Activated CD4-positive, alpha-beta T cell treated with anti-CD3 and anti-CD28 coated beads for 1 hour (primary cell): ENCODE data around the gene HK1.
A peak's percentile ranks its signal among the peaks of the same experiment; 100 is the strongest.

Experiments
- DNase-seq: peaks from one replicate; pipeline ENCODE4 v3.0.0-alpha.2; 2020

The HK1 gene

DNA sequence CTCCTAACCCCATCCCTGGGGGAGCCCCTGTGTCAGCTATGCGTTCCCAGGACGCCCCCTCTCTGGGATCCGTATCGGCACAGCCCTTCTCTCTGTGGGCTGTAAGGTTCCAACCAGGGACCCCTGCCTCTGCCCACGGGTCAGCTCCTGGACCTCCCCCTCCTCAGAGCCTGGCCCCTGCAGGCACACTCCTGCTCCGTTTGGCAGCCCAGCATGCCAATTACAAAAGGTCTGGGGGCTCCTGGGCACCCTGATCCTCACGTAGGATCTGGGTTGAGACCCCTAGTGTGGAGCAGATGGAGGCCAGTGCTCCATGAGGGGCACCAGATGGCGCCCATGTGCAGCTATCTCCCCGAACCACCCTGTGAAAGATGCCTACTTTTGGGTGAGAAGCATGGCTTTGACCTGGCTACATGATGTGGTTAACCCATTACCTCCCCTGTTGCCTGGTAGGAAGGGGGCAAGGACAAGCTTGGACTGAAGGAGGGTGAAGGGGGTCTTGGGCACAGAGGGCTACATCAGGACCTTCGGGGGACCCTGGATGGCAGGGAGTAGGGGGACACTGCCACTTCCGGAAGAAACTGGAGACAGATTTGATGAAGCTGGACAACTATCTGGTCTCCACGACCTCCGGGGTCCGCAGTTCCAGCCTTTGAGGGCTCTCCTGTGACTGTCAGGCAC is 129.5 kb downstream of the HK1 start:
- DNase-seq = no peak

DNA sequence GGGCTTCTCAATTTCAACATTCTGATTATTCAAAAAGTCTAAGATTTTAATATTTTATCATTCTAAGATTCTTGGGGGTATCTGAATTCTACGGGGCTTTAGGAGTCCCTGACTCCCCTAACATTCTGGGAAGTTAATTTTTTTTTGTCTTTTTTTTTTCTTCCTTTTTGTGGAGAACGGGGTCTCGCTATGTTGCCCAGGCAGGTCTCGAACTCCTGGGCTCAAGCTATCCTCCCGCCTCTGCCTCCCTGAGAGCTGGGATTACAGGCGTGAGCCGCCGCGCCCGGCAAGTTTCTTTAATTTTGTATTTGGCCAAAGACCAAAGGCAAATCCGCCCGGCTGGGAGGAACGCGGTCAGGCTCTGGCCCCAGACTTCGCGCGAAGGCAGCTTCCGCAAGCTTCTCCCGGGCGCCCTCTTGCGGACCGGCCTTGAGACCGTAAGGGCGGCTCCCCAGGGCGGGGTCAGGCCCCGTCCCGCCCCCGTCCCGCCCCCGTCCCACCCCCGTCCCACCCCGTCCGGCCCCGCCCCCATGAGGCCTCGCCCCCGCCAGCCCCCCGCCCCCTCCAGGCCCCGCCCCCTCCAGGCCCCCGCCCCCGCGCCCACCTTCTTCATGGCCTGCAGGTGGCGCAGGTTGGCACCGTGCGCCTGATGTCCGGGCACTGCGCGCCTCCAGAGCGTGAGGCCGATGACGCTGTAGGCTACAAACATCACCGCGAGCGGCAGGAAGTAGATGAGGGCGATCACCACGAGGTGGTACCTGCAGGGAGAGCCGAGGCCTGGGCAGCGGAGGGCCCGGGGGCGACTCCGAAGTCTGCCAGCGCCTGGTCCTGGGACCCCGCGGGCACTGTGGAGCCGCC is 130.3 kb downstream of the HK1 start:
- DNase-seq = peak; percentile 82

DNA sequence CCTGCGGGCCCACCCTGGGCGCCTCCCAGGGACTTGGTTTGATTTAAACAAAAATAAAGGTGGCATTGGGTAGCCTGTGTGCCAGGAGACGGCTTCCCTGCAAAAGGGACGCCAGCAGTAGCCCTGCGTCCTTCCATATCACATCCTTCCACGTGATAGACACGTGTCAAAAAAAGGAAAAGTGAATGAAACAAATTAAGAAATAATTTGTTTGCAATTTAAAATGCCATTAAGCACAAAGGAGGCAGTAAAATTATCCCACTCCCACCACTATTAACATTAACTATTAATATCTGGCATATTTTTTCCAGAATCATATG is 130.8 kb downstream of the HK1 start:
- no peak for DNase-seq

DNA sequence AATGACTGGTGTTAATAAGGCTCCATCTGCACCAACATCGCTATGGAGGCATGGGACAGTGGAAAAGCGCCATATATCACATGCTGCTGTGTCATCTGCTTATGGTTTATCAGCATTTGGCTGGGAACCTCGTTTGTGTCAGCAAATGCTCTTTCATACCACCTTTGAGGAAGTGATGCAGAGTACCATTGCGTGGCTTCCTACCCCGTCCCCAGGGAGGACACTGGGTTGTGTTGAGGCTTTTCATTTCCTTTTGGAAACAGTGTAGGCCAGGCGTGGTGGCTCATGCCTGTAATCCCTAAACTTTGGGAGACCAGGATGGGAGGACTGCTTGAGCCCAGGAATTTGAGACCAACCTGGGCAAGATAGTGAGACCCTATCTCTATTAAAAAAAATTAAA is 131.7 kb downstream of the HK1 start:
- no peak for DNase-seq

DNA sequence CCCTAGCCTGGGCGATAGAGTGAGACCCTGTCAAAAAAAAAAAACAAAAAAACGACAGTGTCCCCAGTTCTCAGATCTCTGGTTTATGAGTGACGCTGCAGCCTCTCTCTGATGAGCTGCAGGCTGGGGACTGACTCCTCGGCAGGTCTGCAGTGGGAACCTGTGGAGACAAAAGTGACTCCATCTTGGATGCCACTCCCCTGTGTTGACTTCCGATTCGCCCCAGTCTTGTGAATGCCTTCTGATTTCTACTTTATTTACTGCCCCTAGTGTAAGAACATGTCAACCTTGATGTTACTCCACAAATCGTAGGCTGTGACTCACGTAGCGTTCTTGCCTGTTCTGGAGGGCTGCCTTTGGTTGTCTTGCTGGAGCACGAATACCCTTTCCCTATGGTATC is 132.2 kb downstream of the HK1 start:
- no peak for DNase-seq

DNA sequence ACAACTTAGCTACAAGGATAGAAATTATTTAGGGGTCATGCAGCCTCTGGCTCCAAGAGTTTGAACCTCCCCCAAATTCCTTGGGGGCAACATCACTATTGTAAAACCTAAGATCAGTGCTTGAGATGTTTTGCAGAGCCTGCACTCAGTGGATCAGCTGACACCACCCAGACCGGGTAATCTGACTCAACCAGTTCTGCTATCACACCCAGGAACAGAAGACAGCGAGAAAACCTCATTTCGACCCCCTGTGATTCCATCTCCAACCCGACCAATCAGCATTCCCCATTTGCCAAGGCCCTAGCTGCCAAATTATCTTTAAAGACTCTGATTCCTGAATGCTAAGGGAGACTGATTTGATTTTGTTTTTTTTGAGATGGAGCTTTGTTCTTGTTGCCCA is 133.2 kb downstream of the HK1 start:
- no peak for DNase-seq

DNA sequence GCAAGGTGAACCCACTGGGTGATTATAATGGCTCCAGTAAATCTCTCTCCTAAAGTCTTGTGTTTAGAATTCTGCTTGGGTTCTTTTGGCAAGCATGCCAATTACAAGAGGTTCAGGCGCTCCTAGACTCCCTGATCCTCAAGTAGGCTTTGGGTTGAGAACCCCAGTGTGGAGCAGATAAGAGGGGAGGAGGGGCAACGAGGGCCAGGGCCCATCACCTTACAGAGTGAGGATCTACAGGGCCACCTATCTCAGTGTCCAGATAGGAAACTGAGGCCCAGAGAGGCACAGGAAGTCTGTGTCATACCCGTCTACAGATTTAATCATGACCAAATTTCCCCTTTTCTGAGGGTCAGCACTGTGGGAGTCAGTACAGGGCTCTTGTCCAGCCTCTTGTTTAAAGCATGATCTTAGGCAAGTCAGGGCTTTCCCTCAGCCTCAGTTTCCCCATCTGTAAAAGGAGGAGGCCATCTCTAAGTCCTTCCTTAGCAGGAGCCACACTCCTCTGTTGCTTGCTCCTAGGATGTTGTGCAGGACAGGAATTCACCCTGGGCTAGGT is 134.0 kb downstream of the HK1 start:
- DNase-seq = no peak

DNA sequence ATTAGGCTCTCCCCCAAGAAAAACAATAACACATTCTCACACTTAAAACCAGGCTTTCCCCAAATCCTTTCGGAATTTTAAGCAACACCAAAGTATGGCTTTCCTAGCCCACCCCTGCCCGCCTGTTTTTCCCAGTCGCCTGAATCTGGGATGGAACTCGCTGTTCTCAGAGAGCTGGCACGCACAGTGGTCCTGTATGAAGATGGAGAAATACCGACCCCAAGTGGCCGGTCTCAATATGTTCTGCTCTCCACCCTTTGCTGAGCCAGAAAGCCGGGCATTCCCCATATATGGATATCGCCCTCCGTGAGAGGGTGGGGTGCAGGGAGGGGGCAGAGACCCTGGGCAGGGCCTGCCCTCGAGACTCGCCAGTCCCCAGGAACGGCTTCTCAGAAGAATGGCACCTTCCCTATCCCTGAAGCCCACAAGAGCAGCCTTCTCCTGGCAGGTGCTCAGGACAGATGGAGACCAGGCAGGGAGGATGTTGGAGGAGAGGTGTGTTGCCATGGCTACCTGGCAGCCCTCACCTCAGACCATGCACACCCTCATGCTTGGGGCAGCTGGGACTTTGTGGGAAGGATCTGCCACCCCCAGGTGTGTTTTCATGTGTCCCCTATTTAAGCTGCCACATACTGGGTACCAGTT is 135.0 kb downstream of the HK1 start:
- no peak for DNase-seq

DNA sequence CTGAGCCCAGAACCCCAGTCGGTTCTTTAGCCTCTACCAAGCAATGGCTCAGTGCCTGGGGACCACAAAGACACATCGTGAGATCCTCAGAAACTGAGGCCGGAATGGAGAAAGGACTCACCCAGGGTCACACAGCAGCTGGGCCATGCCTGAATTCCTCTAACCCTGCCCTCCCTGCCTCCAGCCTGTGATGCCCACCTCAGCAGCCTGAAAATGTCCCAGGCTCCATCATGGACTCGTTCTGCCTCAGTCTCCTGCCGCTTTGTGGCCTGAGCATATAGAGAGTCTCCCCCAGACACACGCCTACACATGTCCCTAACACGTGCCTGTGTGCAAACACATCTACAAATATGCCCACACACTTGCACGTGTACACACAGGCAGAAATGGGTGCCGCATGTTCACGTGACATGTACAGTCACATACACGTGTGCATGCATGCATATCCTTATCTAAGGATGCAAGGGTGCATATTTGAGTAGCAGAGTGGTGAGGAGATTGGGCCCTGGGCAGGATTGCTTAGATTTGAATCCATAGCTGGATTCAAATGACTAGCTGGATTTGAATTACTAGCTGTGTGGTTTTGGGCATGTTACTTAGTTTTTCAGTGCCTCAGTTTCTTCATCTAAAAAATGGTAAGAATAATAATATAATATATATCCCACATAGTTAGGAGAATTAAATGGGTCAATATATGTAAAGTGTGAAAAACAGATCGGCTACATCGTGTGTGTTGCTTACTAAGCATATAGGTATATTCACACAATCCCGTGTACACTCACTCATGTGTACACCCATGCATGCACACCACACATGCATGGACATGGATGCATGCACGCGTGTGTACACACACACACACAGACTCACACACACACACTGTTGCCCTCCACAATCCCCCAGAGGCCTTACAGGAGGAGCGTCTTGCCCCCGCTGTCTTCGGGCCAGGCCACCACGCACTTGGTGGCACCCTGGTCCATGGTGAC is 136.0 kb downstream of the HK1 start:
- DNase-seq = no peak

DNA sequence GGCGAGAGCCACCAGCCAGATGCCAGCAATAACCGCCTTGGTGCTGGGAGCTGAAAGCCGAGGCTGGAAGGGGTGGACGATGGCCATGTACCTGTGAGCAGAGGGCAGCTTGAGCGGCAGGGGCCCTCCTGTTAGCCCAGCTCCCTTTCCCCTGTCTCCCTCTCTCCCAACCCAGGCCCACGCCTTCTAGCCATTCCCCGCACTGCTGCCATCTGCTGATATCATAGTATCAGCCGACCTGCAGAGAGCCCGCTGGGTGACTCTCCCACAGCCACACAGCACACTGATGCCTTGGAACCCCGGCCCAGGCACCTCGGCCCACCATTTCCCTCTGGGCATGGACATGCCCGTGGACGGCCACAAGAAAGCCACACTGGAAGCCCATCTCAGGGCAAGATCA is 136.8 kb downstream of the HK1 start:
- no peak for DNase-seq

DNA sequence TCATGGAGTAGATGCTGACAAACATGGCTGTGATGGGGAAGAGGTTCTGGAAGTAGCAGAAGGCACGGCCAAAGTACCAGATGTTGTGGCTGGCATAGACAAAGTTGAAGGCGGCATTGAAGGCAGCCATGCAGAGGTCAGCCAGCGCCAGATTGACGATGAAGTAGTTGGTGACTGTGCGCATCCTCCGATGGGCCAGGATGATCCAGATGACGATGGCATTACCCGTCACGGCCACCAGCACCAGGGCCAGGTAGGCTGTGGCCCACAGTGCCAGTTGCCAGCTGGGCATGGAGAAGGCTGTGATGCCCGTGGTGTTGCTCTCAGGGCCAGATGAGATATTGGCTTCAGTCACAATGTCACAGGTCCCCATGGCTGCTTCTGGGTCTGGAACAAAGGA is 137.7 kb downstream of the HK1 start:
- no peak for DNase-seq

DNA sequence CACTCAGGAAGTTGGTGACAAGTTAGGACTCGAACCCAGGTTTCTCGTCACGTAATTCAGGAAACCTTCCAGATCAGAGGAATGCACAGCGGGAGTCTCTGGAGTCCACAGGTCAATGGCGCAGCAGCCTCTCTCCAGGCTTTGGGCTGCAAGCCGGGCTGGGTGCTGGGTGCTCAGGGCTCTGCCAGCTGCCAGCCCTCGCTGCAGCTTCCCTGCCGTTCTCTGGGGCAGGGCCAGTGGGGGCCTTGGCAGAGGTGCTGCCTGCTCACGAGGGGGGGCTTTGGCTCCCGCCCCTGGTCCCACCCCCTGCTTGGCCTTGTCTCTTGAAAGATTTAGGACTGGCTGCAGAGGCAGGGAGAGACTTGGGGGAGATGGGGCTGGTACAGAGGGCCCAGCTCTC is 138.4 kb downstream of the HK1 start, which contains the start of gene TACR2:
Gene TACR2 (minus strand): TSS at position 224 of the 400 bp plus-strand sequence. CDS start 595 bp downstream, outside the sequence.
- no peak for DNase-seq

DNA sequence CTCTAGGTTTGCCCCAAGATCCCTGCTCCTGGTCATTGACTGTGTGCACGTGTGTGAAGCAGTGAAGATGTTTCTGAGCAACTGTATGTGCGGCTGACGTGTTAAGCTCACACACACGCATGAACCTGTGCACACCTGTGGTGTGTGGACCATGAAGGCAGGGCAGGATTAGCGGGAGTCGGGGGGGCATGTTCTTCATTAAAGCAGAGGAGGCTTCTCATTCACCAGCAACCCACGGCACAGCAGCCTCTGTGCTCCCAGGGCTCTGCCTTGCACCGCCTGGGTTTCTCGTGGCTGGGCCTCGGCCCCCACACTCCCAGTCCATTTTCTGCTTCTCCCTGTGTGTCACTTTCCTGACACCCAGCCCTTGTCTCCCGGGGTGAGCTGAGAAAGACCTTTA is 139.2 kb downstream of the HK1 start:
- no peak for DNase-seq

DNA sequence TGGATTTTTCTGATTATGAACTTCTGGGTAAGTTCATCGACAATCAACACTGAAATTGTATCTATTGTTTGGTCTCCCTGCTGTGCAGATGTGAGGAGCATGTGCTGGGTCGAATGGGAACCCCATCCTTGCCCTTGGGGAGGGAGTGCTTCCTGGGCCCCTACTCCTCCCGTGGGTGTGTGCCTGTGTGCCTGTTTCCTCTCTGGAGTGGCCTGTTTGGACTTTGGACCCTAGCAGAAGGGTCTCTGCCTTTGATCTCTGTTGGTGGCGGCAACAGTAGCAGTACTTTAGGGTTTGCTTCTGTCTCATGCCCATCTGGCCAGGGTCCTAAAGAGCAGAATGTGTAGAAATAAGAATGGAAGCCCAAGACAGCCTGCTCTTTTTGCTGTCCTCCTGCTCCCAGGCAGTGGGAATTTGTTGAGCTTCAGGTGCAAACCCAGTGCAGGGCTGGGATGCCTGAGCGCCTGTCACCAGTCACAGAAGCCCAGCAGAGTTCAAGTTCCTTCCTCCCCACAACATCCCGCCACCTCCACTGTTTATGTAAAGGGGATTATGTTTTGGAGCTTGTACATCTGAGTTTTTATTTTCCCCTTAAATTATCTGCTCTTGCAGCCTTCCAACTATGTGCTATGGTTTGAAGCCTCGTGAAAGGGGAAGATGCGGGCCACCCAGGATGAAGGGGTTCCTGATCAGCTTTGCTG is 139.9 kb downstream of the HK1 start:
- no peak for DNase-seq

DNA sequence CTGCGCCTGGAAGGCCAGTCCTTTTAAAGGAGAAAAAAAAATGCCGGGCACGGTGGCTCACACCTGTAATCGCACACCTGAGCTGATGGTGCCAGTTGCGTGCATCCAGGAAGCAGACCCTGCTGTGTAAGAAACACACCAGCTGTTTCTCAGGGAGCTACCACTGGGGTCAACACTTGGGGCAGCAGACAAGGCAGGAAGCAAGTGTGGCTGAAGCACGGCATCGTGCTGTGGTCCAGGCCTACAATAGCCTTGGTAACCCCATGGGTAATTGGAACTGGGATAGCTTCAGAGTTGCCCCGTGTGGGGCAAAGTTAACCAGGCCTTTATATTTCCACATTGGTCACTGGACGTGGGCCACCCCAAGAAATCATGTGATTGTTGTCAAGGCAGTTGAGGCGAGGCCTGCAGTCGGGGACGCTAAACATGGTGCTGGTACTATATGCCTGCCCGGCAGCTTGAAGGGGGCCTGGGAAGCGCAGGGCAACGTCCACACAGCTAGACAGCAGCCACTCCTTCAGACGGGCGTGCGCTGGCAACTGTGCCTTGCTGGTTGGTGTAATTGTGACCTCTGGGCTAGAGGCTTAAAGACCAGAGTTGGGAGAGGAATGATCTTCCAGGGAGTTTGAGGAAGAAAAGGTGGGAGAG is 140.9 kb downstream of the HK1 start:
- DNase-seq = no peak

DNA sequence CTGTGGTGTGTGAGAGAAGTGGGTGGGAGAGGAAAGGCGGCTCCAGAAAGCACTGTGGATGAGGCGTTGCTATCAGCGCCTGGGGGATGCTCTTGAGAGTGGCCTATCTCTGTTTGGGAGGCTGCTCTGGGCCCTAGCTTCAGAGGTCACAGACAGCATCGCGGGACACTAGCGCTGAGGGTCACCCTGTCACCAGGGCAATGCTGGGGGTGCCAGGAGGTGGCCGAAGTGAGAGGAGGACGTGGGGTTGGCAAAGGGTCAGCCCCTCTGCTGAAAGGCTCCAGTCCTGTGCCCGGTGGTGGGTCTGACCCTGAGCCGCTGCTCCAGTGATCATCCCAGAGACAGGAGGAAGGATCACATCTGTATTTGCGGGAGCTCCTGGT is 141.4 kb downstream of the HK1 start:
- DNase-seq = no peak

DNA sequence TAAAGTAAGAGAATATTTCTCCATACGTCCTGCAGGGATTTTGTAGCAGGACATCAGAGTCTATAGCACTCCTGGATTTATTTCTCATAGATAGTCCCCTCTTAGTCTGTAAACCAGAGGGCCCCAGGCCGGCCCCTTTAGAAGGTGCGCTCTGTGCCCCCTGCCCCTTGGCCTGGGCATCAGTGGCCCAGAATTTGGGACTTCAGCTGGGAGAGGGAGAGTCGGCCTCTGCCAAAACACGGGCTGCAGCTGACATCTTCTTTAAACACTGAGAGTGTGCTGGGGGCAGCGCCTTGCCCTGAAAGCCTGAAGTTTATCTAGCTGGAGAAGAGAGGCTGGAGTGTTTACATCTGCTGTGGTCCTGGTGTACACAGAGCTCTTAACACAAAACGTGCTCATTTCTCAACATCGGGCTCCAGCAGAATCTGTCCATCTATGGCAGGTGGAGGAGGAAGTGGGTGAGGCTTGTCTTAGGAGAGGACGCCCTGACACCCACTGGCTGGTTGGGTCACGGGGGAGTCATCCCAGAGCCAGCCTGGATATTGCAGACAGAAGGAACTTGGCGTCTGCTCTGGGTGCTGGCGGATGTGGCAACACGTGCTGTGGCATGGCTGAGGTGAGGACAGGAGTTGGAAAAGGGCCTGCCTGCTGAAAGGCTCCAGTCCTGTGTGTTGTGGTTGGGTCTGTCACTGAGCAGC is 143.5 kb downstream of the HK1 start:
- DNase-seq = no peak

DNA sequence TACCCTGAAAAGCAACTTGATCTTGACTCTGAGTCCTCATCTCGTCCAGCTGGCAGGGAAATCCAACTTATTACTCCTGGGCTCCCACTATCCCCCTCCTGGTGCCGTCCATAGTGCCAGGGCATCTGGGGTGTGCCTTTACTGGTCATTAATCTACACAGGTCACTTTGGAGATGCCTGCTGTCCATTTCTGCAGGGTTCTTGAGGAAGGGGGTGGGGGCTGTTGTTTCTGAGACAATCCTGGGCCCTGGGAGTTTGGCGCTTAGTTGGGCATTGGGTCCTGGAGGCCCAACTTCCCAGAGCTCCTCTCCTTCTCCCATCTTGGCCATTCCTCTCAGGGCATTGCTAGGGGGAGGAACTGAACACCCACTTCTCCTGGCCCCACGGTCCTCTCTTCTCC is 144.4 kb downstream of the HK1 start:
- no peak for DNase-seq

DNA sequence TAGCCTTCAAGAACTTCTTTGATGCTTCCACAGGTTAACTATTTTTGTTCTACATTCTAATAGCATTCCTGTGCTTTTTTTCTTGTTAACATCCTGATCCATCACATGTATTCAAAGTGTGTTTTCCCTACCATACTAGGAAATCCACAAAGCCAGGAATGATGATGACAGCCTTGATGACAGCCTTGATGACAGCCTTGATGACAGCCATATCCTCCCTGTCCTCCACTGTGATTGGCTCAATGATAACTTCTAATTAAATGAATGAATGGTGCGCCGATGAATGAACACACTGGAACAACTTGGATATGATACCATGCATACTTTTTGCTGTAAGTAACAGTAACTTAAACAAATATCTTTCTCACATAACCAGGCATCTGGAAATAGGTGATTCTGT is 146.7 kb downstream of the HK1 start:
- no peak for DNase-seq

DNA sequence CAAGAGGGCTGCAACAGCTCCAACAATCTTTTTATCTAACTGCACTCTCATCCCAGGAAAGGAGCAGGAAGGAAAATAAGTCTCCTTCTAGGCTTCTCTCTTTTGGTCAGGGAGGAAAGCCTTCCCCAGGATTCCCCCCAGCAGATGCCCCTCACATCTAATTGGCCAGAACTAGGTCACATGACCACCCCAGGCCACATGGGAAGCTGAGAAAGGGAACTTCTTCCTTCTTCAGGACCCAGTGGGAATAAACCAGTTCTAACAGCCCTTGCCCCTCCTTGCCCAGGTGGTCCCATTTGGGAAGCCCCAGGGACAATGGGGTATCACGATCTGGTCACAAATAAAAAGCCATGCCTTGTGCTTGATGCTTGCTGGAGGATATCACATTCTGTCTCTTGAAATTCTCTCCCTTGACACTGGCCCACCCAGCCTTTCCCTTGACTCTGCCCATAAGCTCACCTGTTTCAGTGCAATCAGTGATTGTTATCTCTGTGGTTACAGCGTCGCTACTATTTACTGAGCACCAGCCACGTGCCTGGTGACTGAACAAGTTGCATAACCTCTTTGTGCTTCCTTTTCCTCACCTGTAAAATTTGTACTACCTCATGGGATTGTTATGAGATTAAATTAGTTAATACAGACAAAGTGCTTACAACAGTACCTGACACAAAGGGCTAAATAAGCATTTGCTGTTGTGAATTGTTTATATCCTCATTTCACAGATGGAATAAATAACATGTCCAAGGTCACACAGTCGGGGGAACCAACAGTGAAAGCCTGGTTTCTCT is 147.4 kb downstream of the HK1 start:
- DNase-seq = no peak
